Neural cell (in vitro differentiated cells): Measurements from ENCODE around the gene CAPN13. TPM values are rescaled to one million over a fixed set of nuclear protein-coding genes. Genes with fewer than 3 reads are reported as not detected.

ENCODE experiments used
- H2AFZ ChIP-seq: fragments of 200-600, 300-800 bp; sonication (generic), shearing (Covaris generic); 2 replicates; pipeline ENCODE4 v1.6.0; 2014; ENCODE audit warnings: low read depth, mild to moderate bottlenecking, antibody characterized with exemption, low read length, moderate library complexity
- H3F3A ChIP-seq: fragments of 200-600 bp; shearing (Covaris generic); 2 replicates; pipeline ENCODE4 v1.6.1; 2016; ENCODE audit warnings: mild to moderate bottlenecking, moderate library complexity, mixed read lengths, antibody characterized with exemption, low read length; ENCODE audit not compliant: insufficient read depth, poor library complexity, severe bottlenecking
- H3K27ac ChIP-seq: fragments of 200-600, 300-800 bp; sonication (generic), shearing (Covaris generic); 2 replicates; pipeline ENCODE4 v1.5.1; 2014; ENCODE audit warnings: mild to moderate bottlenecking, low read length, moderate library complexity
- H3K27me3 ChIP-seq: fragments of 300-800, 200-600 bp; sonication (generic), shearing (Covaris generic); 2 replicates; pipeline ENCODE4 v1.6.0; 2014; ENCODE audit warnings: mild to moderate bottlenecking, low read depth, low read length, moderate library complexity; ENCODE audit not compliant: insufficient read depth
- H3K36me3 ChIP-seq: fragments of 300-800, 200-600 bp; sonication (generic), shearing (Covaris generic); 2 replicates; pipeline ENCODE4 v1.5.1; 2014; ENCODE audit warnings: mild to moderate bottlenecking, antibody characterized with exemption, low read length, moderate library complexity; ENCODE audit not compliant: insufficient read depth
- H3K4me2 ChIP-seq: fragments of 300-800, 200-600 bp; sonication (generic), shearing (Covaris generic); 2 replicates; pipeline ENCODE4 v1.6.0; 2014; ENCODE audit warnings: mild to moderate bottlenecking, low read length
- H3K4me3 ChIP-seq: fragments of 300-800, 200-600 bp; sonication (generic), shearing (Covaris generic); 2 replicates; pipeline ENCODE4 v1.5.1; 2014; ENCODE audit warnings: mild to moderate bottlenecking, low read length, moderate library complexity
- H3K79me2 ChIP-seq: fragments of 200-600 bp; shearing (Covaris generic); replicated peaks from 2 replicates; pipeline ENCODE4 v1.6.0; 2014; ENCODE audit warnings: mild to moderate bottlenecking, low read length, moderate library complexity; ENCODE audit not compliant: insufficient read depth
- H3K9ac ChIP-seq: fragments of 300-800, 200-600 bp; sonication (generic), shearing (Covaris generic); 2 replicates; pipeline ENCODE4 v1.6.1; 2016; ENCODE audit warnings: mild to moderate bottlenecking, low read length, mixed read lengths
- H3K9me2 ChIP-seq: fragments of 200-600 bp; shearing (Covaris generic); 2 replicates; pipeline ENCODE4 v1.6.1; 2016; ENCODE audit warnings: mild to moderate bottlenecking, low read length, mixed read lengths; ENCODE audit not compliant: insufficient read depth
- H3K9me3 ChIP-seq: fragments of 200-600, 300-800 bp; sonication (generic), shearing (Covaris generic); 2 replicates; pipeline ENCODE4 v1.6.1; 2016; ENCODE audit warnings: mild to moderate bottlenecking, mixed run types, low read length, moderate library complexity, mixed read lengths
- H4K20me1 ChIP-seq: fragments of 200-600 bp; shearing (Covaris generic); 2 replicates; pipeline ENCODE4 v1.6.1; 2016; ENCODE audit warnings: mild to moderate bottlenecking, mixed run types; ENCODE audit not compliant: insufficient read depth
- EP300 ChIP-seq: fragments of 450-650 bp; conservative IDR thresholded peaks from 2 replicates; pipeline ENCODE4 v1.6.1; 2014; ENCODE audit warnings: antibody characterized with exemption, mild to moderate bottlenecking, moderate library complexity; ENCODE audit not compliant: poor library complexity, severe bottlenecking
- EZH2 ChIP-seq: fragments of 200-600, 300-800 bp; shearing (Covaris generic), sonication (generic); IDR thresholded peaks from 2 replicates; pipeline ENCODE4 v1.6.1; 2014; ENCODE audit warnings: antibody characterized with exemption, low read length, borderline replicate concordance, mild to moderate bottlenecking; ENCODE audit not compliant: insufficient read depth, poor library complexity, severe bottlenecking
- MXI1 ChIP-seq: fragments of 450-650 bp; conservative IDR thresholded peaks from 2 replicates; pipeline ENCODE4 v1.6.1; 2014; ENCODE audit warnings: antibody characterized with exemption, mild to moderate bottlenecking; ENCODE audit not compliant: poor library complexity, severe bottlenecking
- POLR2AphosphoS5 ChIP-seq: IDR thresholded peaks from 2 replicates; pipeline ENCODE4 v1.6.1; 2012
- RAD21 ChIP-seq: fragments of 450-650 bp; conservative IDR thresholded peaks from 2 replicates; pipeline ENCODE4 v1.6.1; 2014; ENCODE audit warnings: antibody characterized with exemption, mild to moderate bottlenecking, moderate library complexity
- SMC3 ChIP-seq: fragments of 450-650 bp; conservative IDR thresholded peaks from 2 replicates; pipeline ENCODE4 v1.6.1; 2014; ENCODE audit warnings: antibody characterized with exemption, mild to moderate bottlenecking, moderate library complexity; ENCODE audit not compliant: poor library complexity
- TAF1 ChIP-seq: IDR thresholded peaks from 2 replicates; pipeline ENCODE4 v1.6.1; 2012; ENCODE audit warnings: low read depth
- polyA minus RNA-seq: library from RNA; depleted of rRNA, polyadenylated mRNA; stranded (reverse); fragments of >200 nt; gene quantifications from 2 replicates; pipeline ENCODE4 v1.2.3, GENCODE V29; 2014
- polyA plus RNA-seq: library from polyadenylated mRNA; depleted of rRNA; stranded (reverse); fragments of >200 nt; gene quantifications from 2 replicates; pipeline ENCODE4 v1.2.3, GENCODE V29; 2014
- TF ChIP-seq, protein P1 (sequence below): fragments of 450-650 bp; IDR thresholded peaks from 2 replicates; pipeline ENCODE4 v1.5.1; 2014; ENCODE audit warnings: antibody characterized with exemption, mild to moderate bottlenecking, moderate library complexity; ENCODE audit not compliant: poor library complexity, severe bottlenecking
- TF ChIP-seq, protein P2 (sequence below): IDR thresholded peaks from 2 replicates; pipeline ENCODE4 v1.6.1; 2012; ENCODE audit warnings: borderline replicate concordance

CAPN13 gene, protein sequence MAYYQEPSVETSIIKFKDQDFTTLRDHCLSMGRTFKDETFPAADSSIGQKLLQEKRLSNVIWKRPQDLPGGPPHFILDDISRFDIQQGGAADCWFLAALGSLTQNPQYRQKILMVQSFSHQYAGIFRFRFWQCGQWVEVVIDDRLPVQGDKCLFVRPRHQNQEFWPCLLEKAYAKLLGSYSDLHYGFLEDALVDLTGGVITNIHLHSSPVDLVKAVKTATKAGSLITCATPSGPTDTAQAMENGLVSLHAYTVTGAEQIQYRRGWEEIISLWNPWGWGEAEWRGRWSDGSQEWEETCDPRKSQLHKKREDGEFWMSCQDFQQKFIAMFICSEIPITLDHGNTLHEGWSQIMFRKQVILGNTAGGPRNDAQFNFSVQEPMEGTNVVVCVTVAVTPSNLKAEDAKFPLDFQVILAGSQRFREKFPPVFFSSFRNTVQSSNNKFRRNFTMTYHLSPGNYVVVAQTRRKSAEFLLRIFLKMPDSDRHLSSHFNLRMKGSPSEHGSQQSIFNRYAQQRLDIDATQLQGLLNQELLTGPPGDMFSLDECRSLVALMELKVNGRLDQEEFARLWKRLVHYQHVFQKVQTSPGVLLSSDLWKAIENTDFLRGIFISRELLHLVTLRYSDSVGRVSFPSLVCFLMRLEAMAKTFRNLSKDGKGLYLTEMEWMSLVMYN
- polyA plus RNA-seq (not detected in 2 replicates), polyA minus RNA-seq (0.24 and 1.3 TPM in 2 replicates)

DNA sequence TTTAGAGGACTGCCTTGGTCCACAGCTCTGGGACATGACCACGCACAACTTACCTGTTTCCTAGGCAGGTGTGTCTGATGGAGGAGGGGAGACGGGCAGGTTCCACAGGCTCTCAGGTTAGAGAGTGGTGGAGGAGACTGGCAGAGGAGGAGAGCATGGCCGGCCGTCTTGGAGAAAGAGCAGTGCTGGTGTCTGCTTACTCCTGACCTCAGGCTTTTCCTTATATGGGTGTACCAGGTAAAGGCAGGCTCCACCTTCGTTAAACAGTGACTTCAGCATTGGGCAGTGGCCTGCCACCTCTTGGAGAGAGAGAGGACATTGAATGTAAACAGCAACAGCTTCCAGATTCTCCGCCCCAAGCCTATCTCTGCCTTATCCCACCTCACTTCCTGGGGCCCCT lies at the start of gene CAPN13:
Gene CAPN13, minus strand, starts transcription at position 198 of the 400 bp plus-strand sequence. CDS start 20,121 bp downstream, outside the sequence.
- H3K9me3 ChIP-seq: no peaks in the 10 kb centered on the region
- H3K4me2 ChIP-seq: no peak within 1 kb of the TSS
- no peaks in the 10 kb centered on the region for H3K79me2 ChIP-seq
- H3K4me3 ChIP-seq: no peak within 1 kb of the TSS
- no peaks in the 10 kb centered on the region for H3F3A ChIP-seq
- TF ChIP-seq RAD21 (no peak), EP300 (no peak), SMC3 (no peak), TAF1 (no peak), POLR2AphosphoS5 (no peak)
- TF ChIP-seq, protein P1, sequence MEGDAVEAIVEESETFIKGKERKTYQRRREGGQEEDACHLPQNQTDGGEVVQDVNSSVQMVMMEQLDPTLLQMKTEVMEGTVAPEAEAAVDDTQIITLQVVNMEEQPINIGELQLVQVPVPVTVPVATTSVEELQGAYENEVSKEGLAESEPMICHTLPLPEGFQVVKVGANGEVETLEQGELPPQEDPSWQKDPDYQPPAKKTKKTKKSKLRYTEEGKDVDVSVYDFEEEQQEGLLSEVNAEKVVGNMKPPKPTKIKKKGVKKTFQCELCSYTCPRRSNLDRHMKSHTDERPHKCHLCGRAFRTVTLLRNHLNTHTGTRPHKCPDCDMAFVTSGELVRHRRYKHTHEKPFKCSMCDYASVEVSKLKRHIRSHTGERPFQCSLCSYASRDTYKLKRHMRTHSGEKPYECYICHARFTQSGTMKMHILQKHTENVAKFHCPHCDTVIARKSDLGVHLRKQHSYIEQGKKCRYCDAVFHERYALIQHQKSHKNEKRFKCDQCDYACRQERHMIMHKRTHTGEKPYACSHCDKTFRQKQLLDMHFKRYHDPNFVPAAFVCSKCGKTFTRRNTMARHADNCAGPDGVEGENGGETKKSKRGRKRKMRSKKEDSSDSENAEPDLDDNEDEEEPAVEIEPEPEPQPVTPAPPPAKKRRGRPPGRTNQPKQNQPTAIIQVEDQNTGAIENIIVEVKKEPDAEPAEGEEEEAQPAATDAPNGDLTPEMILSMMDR: no peak
- TF ChIP-seq, protein P2, sequence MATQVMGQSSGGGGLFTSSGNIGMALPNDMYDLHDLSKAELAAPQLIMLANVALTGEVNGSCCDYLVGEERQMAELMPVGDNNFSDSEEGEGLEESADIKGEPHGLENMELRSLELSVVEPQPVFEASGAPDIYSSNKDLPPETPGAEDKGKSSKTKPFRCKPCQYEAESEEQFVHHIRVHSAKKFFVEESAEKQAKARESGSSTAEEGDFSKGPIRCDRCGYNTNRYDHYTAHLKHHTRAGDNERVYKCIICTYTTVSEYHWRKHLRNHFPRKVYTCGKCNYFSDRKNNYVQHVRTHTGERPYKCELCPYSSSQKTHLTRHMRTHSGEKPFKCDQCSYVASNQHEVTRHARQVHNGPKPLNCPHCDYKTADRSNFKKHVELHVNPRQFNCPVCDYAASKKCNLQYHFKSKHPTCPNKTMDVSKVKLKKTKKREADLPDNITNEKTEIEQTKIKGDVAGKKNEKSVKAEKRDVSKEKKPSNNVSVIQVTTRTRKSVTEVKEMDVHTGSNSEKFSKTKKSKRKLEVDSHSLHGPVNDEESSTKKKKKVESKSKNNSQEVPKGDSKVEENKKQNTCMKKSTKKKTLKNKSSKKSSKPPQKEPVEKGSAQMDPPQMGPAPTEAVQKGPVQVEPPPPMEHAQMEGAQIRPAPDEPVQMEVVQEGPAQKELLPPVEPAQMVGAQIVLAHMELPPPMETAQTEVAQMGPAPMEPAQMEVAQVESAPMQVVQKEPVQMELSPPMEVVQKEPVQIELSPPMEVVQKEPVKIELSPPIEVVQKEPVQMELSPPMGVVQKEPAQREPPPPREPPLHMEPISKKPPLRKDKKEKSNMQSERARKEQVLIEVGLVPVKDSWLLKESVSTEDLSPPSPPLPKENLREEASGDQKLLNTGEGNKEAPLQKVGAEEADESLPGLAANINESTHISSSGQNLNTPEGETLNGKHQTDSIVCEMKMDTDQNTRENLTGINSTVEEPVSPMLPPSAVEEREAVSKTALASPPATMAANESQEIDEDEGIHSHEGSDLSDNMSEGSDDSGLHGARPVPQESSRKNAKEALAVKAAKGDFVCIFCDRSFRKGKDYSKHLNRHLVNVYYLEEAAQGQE: no peak
- no peaks in the 10 kb centered on the region for H3K9me2 ChIP-seq
- H4K20me1 ChIP-seq: no peaks in the 10 kb centered on the region
- no peaks in the 10 kb centered on the region for H3K27me3 ChIP-seq
- H2AFZ ChIP-seq: no peak within 1 kb of the TSS
- H3K9ac ChIP-seq: no peak within 1 kb of the TSS
- no peak within 1 kb of the TSS for H3K27ac ChIP-seq
- no peaks in the 10 kb centered on the region for H3K36me3 ChIP-seq

DNA sequence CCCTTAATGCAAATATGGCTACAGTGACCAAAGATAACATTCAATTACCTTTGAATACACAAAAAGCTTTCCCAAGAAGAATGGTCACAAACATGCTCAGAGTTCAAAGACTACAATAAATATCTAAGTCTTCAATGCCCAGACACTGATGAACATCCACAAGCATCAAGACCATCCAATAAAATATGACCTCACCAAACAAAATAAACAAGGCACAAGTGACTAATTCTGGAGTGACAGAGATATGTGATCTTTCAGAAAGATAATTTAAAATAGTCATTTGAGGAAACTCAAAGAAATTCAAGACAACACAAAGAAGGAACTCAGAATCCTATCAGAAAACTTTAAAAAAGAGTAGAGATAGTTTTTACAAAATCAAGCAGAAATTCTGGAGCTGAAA lies 40.6 kb upstream of the CAPN13 start:
- Histone ChIP-seq H3K27me3 (no peaks in the 10 kb centered on the region), H3F3A (no peaks in the 10 kb centered on the region), H3K9ac (no peak overlapping the region), H3K9me3 (no peaks in the 10 kb centered on the region), H3K9me2 (no peaks in the 10 kb centered on the region), H2AFZ (no peak overlapping the region), H3K36me3 (no peaks in the 10 kb centered on the region), H3K4me3 (no peak overlapping the region), H3K79me2 (no peaks in the 10 kb centered on the region), H4K20me1 (no peaks in the 10 kb centered on the region), H3K4me2 (no peak overlapping the region), H3K27ac (no peak overlapping the region)
- TF ChIP-seq, protein P1: no peak
- TF ChIP-seq, protein P2: no peak
- TF ChIP-seq EP300 (no peak), SMC3 (no peak), EZH2 (no peak), RAD21 (no peak), TAF1 (no peak), POLR2AphosphoS5 (no peak), MXI1 (no peak)
